OCI-LY7 (cell line): ENCODE results near the gene HSPA2. TPM values are rescaled to one million over a fixed set of nuclear protein-coding genes. Genes with fewer than 3 reads are reported as not detected.

Experiments used
- BruUV-seq: library from RNA; stranded (reverse); fragments of 400-500 nt; replicated peaks from 2 replicates; lab custom pipeline; 2021; lab: Mats Ljungman, UMichigan
- CTCF ChIA-PET: fragments of 300-600 bp; sonication (Branson Sonifier 250); formaldehyde crosslinking; loops from one replicate; lab custom pipeline; 2022; ENCODE audit warnings: antibody characterized with exemption; ENCODE audit not compliant: unreplicated experiment; lab: Charles Lee
- POLR2A ChIA-PET: fragments of 300-600 bp; sonication (Branson Sonifier 250); formaldehyde crosslinking; loops from one replicate; lab custom pipeline; 2022; ENCODE audit warnings: antibody characterized with exemption; lab: Charles Lee
- DNase-seq: peaks from one replicate; pipeline ENCODE4 v3.0.0-alpha.2; 2015; ENCODE audit warnings: low spot score
- H2AFZ ChIP-seq: fragments of 200-600 bp; sonication (generic), shearing (Covaris generic); 2 replicates; pipeline ENCODE4 v1.6.1; 2014; ENCODE audit warnings: mild to moderate bottlenecking, antibody characterized with exemption, low read length, moderate library complexity
- H3K27ac ChIP-seq: fragments of 200-600 bp; sonication (generic); 2 replicates; pipeline ENCODE4 v1.5.1; 2014; ENCODE audit warnings: mixed run types, low read depth, mild to moderate bottlenecking, moderate library complexity, low read length, inconsistent platforms; ENCODE audit not compliant: poor library complexity, severe bottlenecking
- H3K36me3 ChIP-seq: fragments of 200-600 bp; sonication (generic); 2 replicates; pipeline ENCODE4 v1.6.1; 2014; ENCODE audit warnings: mild to moderate bottlenecking, antibody characterized with exemption, low read length, moderate library complexity, mixed read lengths; ENCODE audit not compliant: insufficient read depth
- H3K4me1 ChIP-seq: fragments of 200-600 bp; sonication (generic); 2 replicates; pipeline ENCODE4 v1.5.1; 2014; ENCODE audit warnings: mild to moderate bottlenecking, low read length; ENCODE audit not compliant: insufficient read depth, poor library complexity, severe bottlenecking
- H3K4me2 ChIP-seq: fragments of 200-600 bp; sonication (generic); 2 replicates; pipeline ENCODE4 v1.6.1; 2014; ENCODE audit warnings: mild to moderate bottlenecking, low read length
- H3K4me3 ChIP-seq: fragments of 200-600 bp; sonication (generic); 2 replicates; pipeline ENCODE4 v1.5.1; 2014; ENCODE audit warnings: mild to moderate bottlenecking, low read depth, low read length; ENCODE audit not compliant: poor library complexity, severe bottlenecking
- H3K79me2 ChIP-seq: fragments of 200-600 bp; sonication (generic); 2 replicates; pipeline ENCODE4 v1.6.1; 2016; ENCODE audit warnings: low read depth, mild to moderate bottlenecking, low read length, moderate library complexity, mixed read lengths; ENCODE audit not compliant: insufficient read depth
- H3K9me2 ChIP-seq: fragments of 200-600 bp; sonication (generic); 2 replicates; pipeline ENCODE4 v1.6.1; 2016; ENCODE audit warnings: mild to moderate bottlenecking, low read length, mixed read lengths; ENCODE audit not compliant: insufficient read depth
- H3K9me3 ChIP-seq: fragments of 200-600 bp; sonication (generic); 2 replicates; pipeline ENCODE4 v1.6.1; 2014; ENCODE audit warnings: mild to moderate bottlenecking, mixed run types, low read length, mixed read lengths
- H4K20me1 ChIP-seq: fragments of 200-600 bp; sonication (generic); 2 replicates; pipeline ENCODE4 v1.6.1; 2014; ENCODE audit warnings: mild to moderate bottlenecking, antibody characterized with exemption, low read length, moderate library complexity, mixed read lengths; ENCODE audit not compliant: insufficient read depth
- CTCF ChIP-seq: fragments of 200-600 bp; sonication (generic); conservative IDR thresholded peaks from 2 replicates; pipeline ENCODE4 v1.5.1; 2014; ENCODE audit warnings: mild to moderate bottlenecking, antibody characterized with exemption, low read length, moderate library complexity, mixed read lengths
- EZH2phosphoT487 ChIP-seq: fragments of 200-600 bp; sonication (generic); IDR thresholded peaks from 2 replicates; pipeline ENCODE4 v1.6.1; 2018; ENCODE audit warnings: low read depth, borderline replicate concordance, mild to moderate bottlenecking, mixed run types, antibody characterized with exemption, low read length, moderate library complexity, mixed read lengths
- intact Hi-C: fragments of 100-400 bp; cut with micrococcal nuclease; formaldehyde crosslinking; loops from one replicate; pipeline ENCODE4 v1.10.0; 2022; ENCODE audit not compliant: unreplicated experiment
- total RNA-seq, 2 experiments: library from RNA; depleted of rRNA in 1 of 2; stranded (reverse); fragments of >200 nt in 1 of 2; shearing (Covaris generic) in 1 of 2; gene quantifications; 2 replicates each; pipeline ENCODE4 v1.2.3, GENCODE V29; 2014 to 2022

The HSPA2 gene
- total RNA-seq, 2 experiments from 2014 or later: 0.36 to 0.54 TPM

DNA sequence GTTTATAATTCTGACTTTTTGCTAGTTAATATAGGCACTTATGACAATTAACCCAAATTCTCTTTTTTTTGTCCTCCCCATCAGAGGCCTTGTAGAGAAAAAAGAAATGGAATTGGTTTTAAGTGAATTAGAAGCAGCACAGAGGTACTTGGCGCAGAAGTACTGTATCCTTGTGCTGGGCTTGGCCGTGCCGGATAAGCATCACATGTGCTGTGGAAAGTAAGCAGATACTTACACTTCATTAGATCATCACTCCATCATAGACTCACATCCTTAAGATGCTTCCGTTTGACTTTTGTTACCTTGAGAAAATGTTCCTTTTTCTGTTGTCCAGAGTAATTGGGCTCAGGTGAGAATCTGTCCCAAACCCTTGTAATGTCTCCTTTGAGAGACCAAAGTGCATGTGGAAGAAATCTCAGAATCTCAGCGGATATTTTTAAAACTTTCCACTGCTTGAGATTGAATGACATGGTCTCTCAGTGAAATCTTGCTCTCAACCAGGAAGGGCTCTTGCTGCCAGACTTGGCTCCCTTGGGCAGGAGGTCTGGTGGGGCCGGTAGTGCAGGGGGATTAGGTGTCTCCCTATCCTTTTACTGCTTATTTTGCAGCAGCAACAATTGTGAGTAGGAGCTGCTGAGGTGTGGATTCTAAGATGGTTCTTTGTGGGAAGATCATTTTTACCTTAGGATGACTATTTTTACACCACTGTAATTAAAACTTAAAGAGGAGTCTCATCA is 34.0 kb downstream of the HSPA2 start:
- Histone ChIP-seq H2AFZ (no peak overlapping the region), H3K36me3 (no peaks in the 10 kb centered on the region), H3K4me3 (no peak overlapping the region), H3K79me2 (no peaks in the 10 kb centered on the region), H3K4me1 (no peaks in the 10 kb centered on the region), H3K9me2 (no peaks in the 10 kb centered on the region), H3K27ac (no peak overlapping the region), H3K4me2 (no peak overlapping the region), H4K20me1 (no peaks in the 10 kb centered on the region), H3K9me3 (no peaks in the 10 kb centered on the region)
- intact Hi-C loops: no loop called here
- DNase-seq: no peak
- ChIA-PET CTCF (no interaction called here), POLR2A (interaction anchor here (0.5 kb wide), 1 partner anchor 876 kb away, joined by 3 read pairs; no protein-coding TSS in a partner anchor)
- no TSS peak for BruUV-seq
- TF ChIP-seq CTCF: no peak
- TF ChIP-seq EZH2phosphoT487: no peak

- Histone ChIP-seq H3K9me2 (no peaks in the 10 kb centered on the region), H2AFZ (no peak overlapping the region), H3K4me1 (no peaks in the 10 kb centered on the region), H3K4me3 (no peak overlapping the region), H4K20me1 (no peaks in the 10 kb centered on the region), H3K9me3 (no peaks in the 10 kb centered on the region), H3K36me3 (no peaks in the 10 kb centered on the region), H3K4me2 (no peak overlapping the region), H3K27ac (no peak overlapping the region), H3K79me2 (no peaks in the 10 kb centered on the region)
- intact Hi-C loops: no loop called here
- TF ChIP-seq CTCF (no peak), EZH2phosphoT487 (no peak)
- no TSS peak for BruUV-seq
- ChIA-PET CTCF (no interaction called here), POLR2A (no interaction called here)
- no peak for DNase-seq
These were observed 36.7 kb downstream of the HSPA2 start for GRCh38 chr14:64577211-64577610.

GRCh38 chr14:64580467-64580866 is 39.9 kb downstream of the HSPA2 start:
- Histone ChIP-seq H3K27ac (no peak overlapping the region), H3K9me3 (no peaks in the 10 kb centered on the region), H2AFZ (no peak overlapping the region), H3K79me2 (no peaks in the 10 kb centered on the region), H4K20me1 (no peaks in the 10 kb centered on the region), H3K9me2 (no peaks in the 10 kb centered on the region), H3K4me2 (no peak overlapping the region), H3K4me3 (no peak overlapping the region), H3K36me3 (no peaks in the 10 kb centered on the region), H3K4me1 (no peaks in the 10 kb centered on the region)
- ChIA-PET CTCF (interaction anchor here (0.5 kb wide), 1 partner anchor 23 kb away, joined by 4 read pairs; no protein-coding TSS in a partner anchor), POLR2A (no interaction called here)
- BruUV-seq: no TSS peak
- DNase-seq: no peak
- intact Hi-C loops: no loop called here
- TF ChIP-seq EZH2phosphoT487: no peak
- no peak for TF ChIP-seq CTCF
